GM06990 (cell line): Measurements from ENCODE around the gene UXS1.
"Not testable (repeated sequence)": the region's sequence is repeated elsewhere in the genome, so short reads cannot be mapped to it uniquely, and the experiment has no call there.

Experiments used
- DNase-seq: peaks from one replicate; pipeline ENCODE4 v3.0.0-alpha.2; 2011; ENCODE audit not compliant: insufficient read length; ENCODE audit errors: extremely low read depth
- H3K27me3 ChIP-seq: replicated peaks from 2 replicates; pipeline ENCODE4 v1.6.0; 2011; ENCODE audit warnings: low read length; ENCODE audit not compliant: control insufficient read depth, insufficient read depth
- H3K36me3 ChIP-seq: 2 replicates; pipeline ENCODE4 v1.5.1; 2011; ENCODE audit warnings: low read length; ENCODE audit not compliant: control insufficient read depth, insufficient read depth
- H3K4me3 ChIP-seq: replicated peaks from 2 replicates; pipeline ENCODE4 v1.5.1; 2011; ENCODE audit warnings: low read depth, mild to moderate bottlenecking, control low read depth, low read length
- TF ChIP-seq, protein P1 (sequence below): IDR thresholded peaks from 2 replicates; pipeline ENCODE4 v1.5.1; 2011; ENCODE audit warnings: low read length, control low read depth, mild to moderate bottlenecking, inconsistent platforms; ENCODE audit not compliant: insufficient read depth, poor library complexity, severe bottlenecking

UXS1 gene

GRCh38 chr2:106140113-106140512 is 54.0 kb downstream of the UXS1 start:
- H3K4me3 ChIP-seq, result no peak overlapping the region
- H3K36me3 ChIP-seq, result no peaks in the 10 kb centered on the region; the same call in 1 of the 2 replicates
- DNase-seq, result no peak
- TF ChIP-seq, protein P1, sequence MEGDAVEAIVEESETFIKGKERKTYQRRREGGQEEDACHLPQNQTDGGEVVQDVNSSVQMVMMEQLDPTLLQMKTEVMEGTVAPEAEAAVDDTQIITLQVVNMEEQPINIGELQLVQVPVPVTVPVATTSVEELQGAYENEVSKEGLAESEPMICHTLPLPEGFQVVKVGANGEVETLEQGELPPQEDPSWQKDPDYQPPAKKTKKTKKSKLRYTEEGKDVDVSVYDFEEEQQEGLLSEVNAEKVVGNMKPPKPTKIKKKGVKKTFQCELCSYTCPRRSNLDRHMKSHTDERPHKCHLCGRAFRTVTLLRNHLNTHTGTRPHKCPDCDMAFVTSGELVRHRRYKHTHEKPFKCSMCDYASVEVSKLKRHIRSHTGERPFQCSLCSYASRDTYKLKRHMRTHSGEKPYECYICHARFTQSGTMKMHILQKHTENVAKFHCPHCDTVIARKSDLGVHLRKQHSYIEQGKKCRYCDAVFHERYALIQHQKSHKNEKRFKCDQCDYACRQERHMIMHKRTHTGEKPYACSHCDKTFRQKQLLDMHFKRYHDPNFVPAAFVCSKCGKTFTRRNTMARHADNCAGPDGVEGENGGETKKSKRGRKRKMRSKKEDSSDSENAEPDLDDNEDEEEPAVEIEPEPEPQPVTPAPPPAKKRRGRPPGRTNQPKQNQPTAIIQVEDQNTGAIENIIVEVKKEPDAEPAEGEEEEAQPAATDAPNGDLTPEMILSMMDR, result no peak
- no peaks in the 10 kb centered on the region for H3K27me3 ChIP-seq

GRCh38 chr2:106139238-106139935 is 54.7 kb downstream of the UXS1 start:
- Histone ChIP-seq H3K27me3 (no peaks in the 10 kb centered on the region), H3K36me3 (no peaks in the 10 kb centered on the region), H3K4me3 (no peak overlapping the region)
- TF ChIP-seq, protein P1, result no peak
- DNase-seq, result no peak

DNA sequence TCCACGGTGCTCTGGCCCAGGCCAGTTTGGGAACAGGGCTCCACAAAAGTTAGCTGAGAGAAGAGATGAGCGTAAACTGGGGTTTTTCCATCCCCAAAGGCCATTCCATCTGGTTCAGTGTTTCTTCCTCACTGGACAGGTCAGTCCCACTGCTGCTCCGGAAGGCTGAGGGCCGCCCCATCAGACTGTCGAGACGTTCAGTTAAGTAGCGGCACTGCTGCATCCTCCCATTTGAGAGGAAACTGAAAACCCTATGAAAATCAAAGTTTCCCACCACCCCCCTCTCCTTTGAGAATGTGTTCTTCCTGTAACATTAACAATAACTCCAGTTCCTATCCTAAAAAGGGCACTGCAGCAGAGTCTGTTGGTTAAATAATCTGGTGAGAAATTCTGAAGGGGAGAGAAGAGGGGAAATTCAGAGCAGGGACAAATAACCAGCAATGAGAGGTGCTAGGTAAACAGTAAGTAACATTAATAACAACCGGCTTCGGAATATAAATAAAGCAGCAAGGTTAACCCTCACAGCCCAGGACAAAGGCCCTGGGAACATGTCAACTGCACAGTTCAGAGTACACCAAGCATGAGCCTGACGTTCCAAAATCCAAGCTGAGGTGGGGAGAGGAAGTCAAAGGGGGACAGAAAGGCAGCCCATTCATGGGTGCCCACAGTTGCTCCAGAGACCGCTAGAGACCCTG is 55.4 kb downstream of the UXS1 start:
- DNase-seq, result no peak
- H3K4me3 ChIP-seq, result no peak overlapping the region
- TF ChIP-seq, protein P1, result no peak
- H3K36me3 ChIP-seq, result no peaks in the 10 kb centered on the region
- H3K27me3 ChIP-seq, result no peaks in the 10 kb centered on the region

DNA sequence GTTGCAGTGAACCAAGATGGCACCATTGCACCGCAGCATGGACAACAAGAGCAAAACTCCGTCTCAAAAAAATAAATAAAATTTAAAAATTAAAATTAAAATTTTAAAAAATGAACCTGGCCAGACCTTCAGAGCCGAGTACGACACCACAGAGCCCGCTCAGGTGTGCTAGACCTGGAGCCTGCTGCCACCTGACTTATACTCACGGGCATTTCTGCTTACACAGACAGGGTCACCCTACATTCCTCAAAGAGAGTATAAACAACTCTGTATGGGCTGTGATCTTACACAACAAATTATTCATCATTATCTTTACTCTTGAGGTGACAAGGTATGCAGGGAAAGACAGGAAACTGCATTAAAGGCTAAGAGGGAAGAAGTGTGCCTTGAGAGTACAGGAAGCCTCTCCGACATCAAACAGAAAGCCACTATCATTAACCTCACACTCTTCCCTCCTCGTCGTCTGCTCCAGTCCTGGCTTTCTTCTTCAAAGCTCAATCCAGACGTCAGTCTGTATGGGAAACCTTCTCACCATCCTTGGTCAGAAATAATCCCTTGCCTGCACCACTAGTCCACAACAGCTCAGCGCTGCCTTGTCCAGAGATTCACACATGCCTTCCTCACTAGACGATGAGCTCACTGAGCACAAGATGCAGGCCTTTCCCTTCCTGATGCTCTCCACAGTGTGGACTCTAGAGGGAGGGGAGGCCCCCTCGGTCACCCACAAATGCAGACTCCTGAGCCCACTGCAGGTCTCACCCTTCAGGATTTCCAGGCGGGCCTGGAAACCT is 56.2 kb downstream of the UXS1 start:
- TF ChIP-seq, protein P1, result no peak
- no peak for DNase-seq
- Histone ChIP-seq H3K27me3 (no peaks in the 10 kb centered on the region), H3K36me3 (no peaks in the 10 kb centered on the region), H3K4me3 (no peak overlapping the region)

GRCh38 chr2:106131192-106131591 is 62.9 kb downstream of the UXS1 start:
- not testable (repeated sequence) for H3K4me3 ChIP-seq, H3K27me3 ChIP-seq, H3K36me3 ChIP-seq, DNase-seq
